A549 (cell line): ENCODE measurements around the gene C1orf174. TPM values are rescaled to one million over a fixed set of nuclear protein-coding genes. Genes with fewer than 3 reads are reported as not detected.

Experiments used
- ATAC-seq, 2 experiments: fragments of 200-7000 bp in 1 of 2; fragments of >200 bp in 1 of 2; cut with Nextera tagmentation in 1 of 2; cut with Tn5 transposase in 1 of 2; 3 replicates each; pipeline versions ENCODE4 v1.8.0 to v1.9.1; 2018 to 2020; ENCODE audit warnings: mild to moderate bottlenecking in 1 of 2, moderate library complexity in 1 of 2
- CTCF ChIA-PET: fragments of 300-600 bp; sonication (Branson Sonifier 250); formaldehyde crosslinking; extraction: SDS; loops from one replicate; lab custom pipeline; 2021; ENCODE audit warnings: antibody characterized with exemption, inconsistent platforms; lab: Yijun Ruan, JAX
- POLR2A ChIA-PET: fragments of 350-600 bp; formaldehyde crosslinking; extraction: SDS; loops from one replicate; lab custom pipeline; 2021; ENCODE audit warnings: antibody characterized with exemption, inconsistent platforms; lab: Yijun Ruan, JAX
- DNase-seq, 2 experiments: peaks; one replicate each; pipeline versions ENCODE4 v3.0.0 to v3.0.0-alpha.2; 2011 to 2016; ENCODE audit warnings: low read depth in 1 of 2, low spot score in 1 of 2
- FAIRE-seq: peaks from 2 replicates; lab custom pipeline; 2011; peaks lifted over from hg19 to GRCh38; lab: Jason Lieb, UNC
- H3K27ac ChIP-seq, 2 experiments: fragments of >200 bp; sonication (Bioruptor Twin); formaldehyde crosslinking; 3 replicates each; pipeline ENCODE4 v1.5.1; 2016 to 2017
- H3K4me1 ChIP-seq: fragments of >200 bp; sonication (Bioruptor Twin); formaldehyde crosslinking; 3 replicates; pipeline ENCODE4 v1.6.1; 2016
- H3K4me2 ChIP-seq: fragments of >200 bp; sonication (Bioruptor Twin); formaldehyde crosslinking; 3 replicates; pipeline ENCODE4 v1.6.1; 2016
- H3K4me3 ChIP-seq: fragments of >200 bp; sonication (Bioruptor Twin); formaldehyde crosslinking; 3 replicates; pipeline ENCODE4 v1.5.1; 2016
- H3K9me3 ChIP-seq: fragments of >200 bp; sonication (Bioruptor Twin); formaldehyde crosslinking; 3 replicates; pipeline ENCODE4 v1.6.1; 2016
- BHLHE40 ChIP-seq: IDR thresholded peaks from 2 replicates; pipeline ENCODE4 v1.6.1; 2012; ENCODE audit warnings: low read depth, low read length, inconsistent platforms
- CBX8 ChIP-seq: fragments of 200-600 bp; sonication (generic); IDR thresholded peaks from 2 replicates; pipeline ENCODE4 v1.6.1; 2016
- CEBPB ChIP-seq, 2 experiments: fragments of >200 bp in 1 of 2; sonication (Bioruptor Twin) in 1 of 2; formaldehyde crosslinking in 1 of 2; IDR thresholded peaks; 2 replicates each; pipeline ENCODE4 v1.6.1; 2012 to 2016
- E2F6 ChIP-seq: IDR thresholded peaks from 2 replicates; pipeline ENCODE4 v1.6.1; 2012; ENCODE audit warnings: low read depth, borderline replicate concordance
- EHMT2 ChIP-seq: fragments of 200-600 bp; sonication (generic); IDR thresholded peaks from 2 replicates; pipeline ENCODE4 v1.6.1; 2016; ENCODE audit warnings: antibody characterized with exemption, low read depth, mild to moderate bottlenecking, moderate library complexity
- ESRRA ChIP-seq: fragments of 150-350 bp; IDR thresholded peaks from 2 replicates; pipeline ENCODE4 v1.6.1; 2014; ENCODE audit warnings: mild to moderate bottlenecking, low read length, borderline replicate concordance
- FOSL2 ChIP-seq, 2 experiments: fragments of 450-650 bp in 1 of 2; fragments of >200 bp in 1 of 2; sonication (Bioruptor Twin) in 1 of 2; formaldehyde crosslinking; IDR thresholded peaks; 2 replicates each; pipeline versions ENCODE4 v1.5.0 to v1.6.1; 2016 to 2020; ENCODE audit warnings: mild to moderate bottlenecking in 1 of 2, moderate library complexity in 1 of 2
- FOXS1 ChIP-seq: fragments of 250-450 bp; sonication (Bioruptor Pico); IDR thresholded peaks from 2 replicates; pipeline ENCODE4 v1.5.0; 2020; ENCODE audit warnings: mild to moderate bottlenecking, moderate library complexity
- HDAC2 ChIP-seq: fragments of 200-600 bp; sonication (generic); IDR thresholded peaks from 2 replicates; pipeline ENCODE4 v1.6.1; 2016
- JUN ChIP-seq, 2 experiments: fragments of >200 bp; sonication (Bioruptor Twin); formaldehyde crosslinking; IDR thresholded peaks; 2 replicates in 1 of 2; 3 replicates in 1 of 2; pipeline ENCODE4 v1.6.1; 2016 to 2017
- KDM5A ChIP-seq: fragments of 200-600 bp; sonication (generic); IDR thresholded peaks from 2 replicates; pipeline ENCODE4 v1.6.1; 2016; ENCODE audit warnings: antibody characterized with exemption, mild to moderate bottlenecking
- MAX ChIP-seq: IDR thresholded peaks from 2 replicates; pipeline ENCODE4 v1.6.1; 2012
- NPAS2 ChIP-seq: fragments of 250-450 bp; sonication (Bioruptor Pico); IDR thresholded peaks from 2 replicates; pipeline ENCODE4 v1.8.0; 2022; ENCODE audit warnings: mild to moderate bottlenecking, moderate library complexity, borderline replicate concordance
- PHF8 ChIP-seq: fragments of 200-600 bp; sonication (generic); IDR thresholded peaks from 2 replicates; pipeline ENCODE4 v1.6.1; 2016; ENCODE audit warnings: low read depth, mild to moderate bottlenecking, antibody characterized with exemption, moderate library complexity, borderline replicate concordance
- RAD21 ChIP-seq, 2 experiments: fragments of >200 bp in 1 of 2; sonication (Bioruptor Twin) in 1 of 2; formaldehyde crosslinking in 1 of 2; IDR thresholded peaks in 1 of 2; conservative IDR thresholded peaks in 1 of 2; 2 replicates in 1 of 2; 3 replicates in 1 of 2; pipeline ENCODE4 v1.6.1; 2012 to 2018; ENCODE audit warnings: inconsistent platforms in 1 of 2
- RARB ChIP-seq: fragments of 250-450 bp; sonication (Bioruptor Pico); IDR thresholded peaks from 2 replicates; pipeline ENCODE4 v1.8.0; 2021; ENCODE audit warnings: mild to moderate bottlenecking, moderate library complexity
- SMC3 ChIP-seq: fragments of >200 bp; sonication (Bioruptor Twin); formaldehyde crosslinking; IDR thresholded peaks from 3 replicates; pipeline ENCODE4 v1.6.1; 2018; ENCODE audit warnings: inconsistent platforms
- SREBF2 ChIP-seq: fragments of 450-650 bp; IDR thresholded peaks from 2 replicates; pipeline ENCODE4 v1.6.1; 2014; ENCODE audit warnings: mild to moderate bottlenecking, moderate library complexity
- TP53 ChIP-seq: fragments of 250-450 bp; sonication (Bioruptor Pico); IDR thresholded peaks from 2 replicates; pipeline ENCODE4 v1.5.0; 2021; ENCODE audit warnings: mild to moderate bottlenecking, moderate library complexity
- ZNF302 ChIP-seq: fragments of 250-450 bp; sonication (Bioruptor Pico); IDR thresholded peaks from 2 replicates; pipeline ENCODE4 v1.9.0; 2021; ENCODE audit warnings: inconsistent platforms, mild to moderate bottlenecking, moderate library complexity
- WGBS: methylation state at CpG from one replicate; pipeline ENCODE4 v1.1.6; 2017; ENCODE audit errors: missing lambda C conversion rate; 5-methylcytosine and 5-hydroxymethylcytosine counted together
- polyA plus RNA-seq, 4 experiments: library from polyadenylated mRNA; depleted of rRNA in 3 of 4; stranded (reverse); fragments of >200 nt; fragmentation: RNase III in 1 of 4; extraction: RNeasy Plus Mini Kit Qiagen cat#74134 plus additional on column Dnase treatment in 1 of 4; gene quantifications; 2 replicates in 3 of 4; 3 replicates in 1 of 4; pipeline ENCODE4 v1.2.3, GENCODE V29; 2011 to 2017
- TF ChIP-seq, protein P1 (sequence below): fragments of >200 bp; sonication (Bioruptor Twin); formaldehyde crosslinking; IDR thresholded peaks from 3 replicates; pipeline ENCODE4 v1.6.1; 2016

The C1orf174 gene
- polyA plus RNA-seq, 2 of the 4 experiments (the other 2 are of a cell fraction): 23.9 to 29.7 TPM

- no peak for ATAC-seq
- CTCF ChIA-PET: no interaction called here
- WGBS: 39% methylated on average over 11 of the region's 12 CpGs
Measured at GRCh38 chr1:3940754-3941345, 40.8 kb upstream of the C1orf174 start.

DNA sequence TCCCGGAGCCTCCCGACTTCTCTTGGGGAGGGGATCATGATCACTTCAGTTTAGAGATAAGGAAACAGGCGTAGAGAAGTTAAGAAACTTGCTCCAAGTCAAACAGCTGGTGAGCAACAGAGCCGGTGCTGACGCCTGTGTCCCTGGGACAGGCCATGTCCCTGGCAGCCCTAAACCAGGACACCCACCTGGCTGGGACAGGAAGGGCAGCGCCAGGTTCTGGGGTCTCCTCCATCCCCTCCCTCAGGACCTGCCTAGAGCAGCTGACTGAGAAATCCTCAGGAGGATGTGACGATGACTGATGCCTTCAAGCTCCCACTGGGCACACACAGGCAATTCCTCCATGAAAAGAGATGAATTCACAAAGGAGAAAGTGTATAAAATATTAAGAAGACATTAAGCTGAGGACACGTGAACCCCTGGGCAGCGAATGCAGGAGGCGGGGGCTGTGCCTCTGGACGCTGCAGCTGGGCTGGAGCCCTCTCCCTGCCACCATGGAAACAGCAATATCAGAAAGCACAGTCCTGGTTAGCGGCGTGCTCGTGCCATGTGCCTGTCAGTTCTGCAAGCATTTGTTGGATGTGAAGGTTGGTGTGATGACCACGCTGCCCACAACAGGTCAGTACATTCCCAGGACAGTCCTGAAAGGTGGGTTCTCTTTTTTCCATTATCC lies 40.1 kb upstream of the C1orf174 start:
- peaks cover 9% of the 10 kb centered on the region; the same call in 2 of the 3 replicates for H3K9me3 ChIP-seq
- CTCF ChIA-PET: interaction anchor here (1.2 kb wide), 1 partner anchor 216 kb away, joined by 3 read pairs; no protein-coding TSS in a partner anchor

More at GRCh38 chr1:3940754-3941345, 40.8 kb upstream of the C1orf174 start:
- DNase-seq: no peak
- TF ChIP-seq NPAS2 (CRISPR knock-in tag): no peak
- TF ChIP-seq BHLHE40: no peak
- no peak for TF ChIP-seq KDM5A
- no peak for TF ChIP-seq RARB (CRISPR knock-in tag)
- TF ChIP-seq FOSL2 (IDR thresholded peaks at IDR 0.05): no peak
- TF ChIP-seq FOSL2 (CRISPR knock-in tag; IDR thresholded peaks at IDR 0.05): no peak
- TF ChIP-seq E2F6: no peak
- TF ChIP-seq HDAC2: no peak
- no peak for TF ChIP-seq PHF8
- TF ChIP-seq FOXS1 (CRISPR knock-in tag): no peak
- no peak for TF ChIP-seq RAD21 (conservative IDR thresholded peaks at IDR 0.05 in 1 of 2, IDR thresholded peaks at IDR 0.05 in 1 of 2)
- no peak for TF ChIP-seq TP53 (CRISPR knock-in tag)
- no peak for TF ChIP-seq MAX
- TF ChIP-seq, protein P1, sequence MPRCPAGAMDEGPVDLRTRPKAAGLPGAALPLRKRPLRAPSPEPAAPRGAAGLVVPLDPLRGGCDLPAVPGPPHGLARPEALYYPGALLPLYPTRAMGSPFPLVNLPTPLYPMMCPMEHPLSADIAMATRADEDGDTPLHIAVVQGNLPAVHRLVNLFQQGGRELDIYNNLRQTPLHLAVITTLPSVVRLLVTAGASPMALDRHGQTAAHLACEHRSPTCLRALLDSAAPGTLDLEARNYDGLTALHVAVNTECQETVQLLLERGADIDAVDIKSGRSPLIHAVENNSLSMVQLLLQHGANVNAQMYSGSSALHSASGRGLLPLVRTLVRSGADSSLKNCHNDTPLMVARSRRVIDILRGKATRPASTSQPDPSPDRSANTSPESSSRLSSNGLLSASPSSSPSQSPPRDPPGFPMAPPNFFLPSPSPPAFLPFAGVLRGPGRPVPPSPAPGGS: no peak
- TF ChIP-seq ESRRA: no peak
- TF ChIP-seq, all 56 proteins: peak for 0
- H3K4me1 ChIP-seq: peaks cover 5% of the 10 kb centered on the region; the same call in 1 of the 3 replicates
- H3K4me3 ChIP-seq: no peak overlapping the region
- no peak overlapping the region for H3K4me2 ChIP-seq
- no peak for FAIRE-seq
- H3K27ac ChIP-seq: no peak overlapping the region
- H3K9me3 ChIP-seq: peaks cover 9% of the 10 kb centered on the region; the same call in 2 of the 3 replicates
- POLR2A ChIA-PET: no interaction called here

More for the DNA sequence above, 40.1 kb upstream of the C1orf174 start:
- TF ChIP-seq JUN (IDR thresholded peaks at IDR 0.05) (no peak), SREBF2 (no peak), ZNF302 (CRISPR knock-in tag) (no peak), PHF8 (no peak), CEBPB (IDR thresholded peaks at IDR 0.05) (no peak), EHMT2 (no peak), HDAC2 (no peak), SMC3 (no peak), FOSL2 (IDR thresholded peaks at IDR 0.05) (no peak), FOSL2 (CRISPR knock-in tag; IDR thresholded peaks at IDR 0.05) (no peak), E2F6 (no peak), CBX8 (no peak)
- FAIRE-seq (no peak), DNase-seq (no peak), ATAC-seq (no peak)
- no peak overlapping the region for H3K4me2 ChIP-seq
- no peak overlapping the region for H3K27ac ChIP-seq
- H3K4me1 ChIP-seq: peaks cover 5% of the 10 kb centered on the region; the same call in 1 of the 3 replicates
- 8% methylated on average over 8 of the region's 15 CpGs for WGBS
- H3K4me3 ChIP-seq: no peak overlapping the region
- POLR2A ChIA-PET: no interaction called here
